ENCODE results near the gene CLCNKB. TPM values are rescaled to one million over a fixed set of nuclear protein-coding genes. Genes with fewer than 3 reads are reported as not detected.

CLCNKB gene
- total and polyA plus RNA-seq, 2 donors (not counting 3 experiments of a cell fraction or from before 2014, with no cell fraction given), result 0.18 TPM; not detected in 1

- Histone ChIP-seq H3K9ac (replicated peaks; ENCODE audit: extremely low read depth, insufficient read depth, low read length) (no peak overlapping the region), H3K27ac (ENCODE audit: insufficient read depth, low read depth, low read length) (no peak overlapping the region), H3K79me2 (ENCODE audit: control insufficient read depth, insufficient read depth, low read length) (no peaks in the 10 kb centered on the region), H3K4me1 (ENCODE audit: control insufficient read depth, extremely low read depth, insufficient read depth, low read length) (peaks cover 4% of the 10 kb centered on the region), H3K9me3 (replicated peaks; ENCODE audit: control insufficient read depth, insufficient read depth, low read length) (no peaks in the 10 kb centered on the region), H3K27me3 (ENCODE audit: control insufficient read depth in 2 of 2, insufficient read depth in 2 of 2, low read length in 2 of 2) (no peaks in the 10 kb centered on the region), H4K20me1 (replicated peaks; ENCODE audit: control insufficient read depth, extremely low read depth, insufficient read depth, low read length) (no peaks in the 10 kb centered on the region), H3K9me1 (replicated peaks; ENCODE audit: control insufficient read depth, extremely low read depth, insufficient read depth, low read length) (no peaks in the 10 kb centered on the region), H3K4me2 (ENCODE audit: insufficient read depth, low read length) (no peak overlapping the region), H3K36me3 (ENCODE audit: control insufficient read depth in 2 of 2, extremely low read depth in 1 of 2, insufficient read depth in 2 of 2, low read length in 2 of 2) (no peaks in the 10 kb centered on the region), H3K4me3 (replicated peaks in 1 of 3; ENCODE audit: insufficient read depth in 1 of 3, low read depth in 1 of 3, low read length in 3 of 3) (no peak overlapping the region), H2AFZ (ENCODE audit: low read depth, low read length) (no peak overlapping the region)
- no peak for DNase-seq (ENCODE audit: low read depth, low spot score)
- dilution Hi-C loops (cut with MboI; ENCODE audit: extremely low pct_ligation_motif_present, low sequenced_read_pairs), result no loop called here
- CTCF ChIA-PET, result no interaction called here
- POLR2A ChIA-PET, result no interaction called here
- intact Hi-C loops (cut with micrococcal nuclease), result no loop called here
- FAIRE-seq, result no peak
- TF ChIP-seq MYC (IDR thresholded peaks at IDR 0.05; ENCODE audit: low read depth, low read length) (no peak), FOS (IDR thresholded peaks at IDR 0.05; ENCODE audit: borderline replicate concordance, insufficient read depth, low read length) (no peak), POLR2AphosphoS5 (IDR thresholded peaks at IDR 0.05; ENCODE audit: insufficient read depth, low read depth, low read length) (no peak)
- BruUV-seq (replicated peaks), result no TSS peak
These were observed 26.5 kb upstream of the CLCNKB start for GRCh38 chr1:16017076-16017460.

DNA sequence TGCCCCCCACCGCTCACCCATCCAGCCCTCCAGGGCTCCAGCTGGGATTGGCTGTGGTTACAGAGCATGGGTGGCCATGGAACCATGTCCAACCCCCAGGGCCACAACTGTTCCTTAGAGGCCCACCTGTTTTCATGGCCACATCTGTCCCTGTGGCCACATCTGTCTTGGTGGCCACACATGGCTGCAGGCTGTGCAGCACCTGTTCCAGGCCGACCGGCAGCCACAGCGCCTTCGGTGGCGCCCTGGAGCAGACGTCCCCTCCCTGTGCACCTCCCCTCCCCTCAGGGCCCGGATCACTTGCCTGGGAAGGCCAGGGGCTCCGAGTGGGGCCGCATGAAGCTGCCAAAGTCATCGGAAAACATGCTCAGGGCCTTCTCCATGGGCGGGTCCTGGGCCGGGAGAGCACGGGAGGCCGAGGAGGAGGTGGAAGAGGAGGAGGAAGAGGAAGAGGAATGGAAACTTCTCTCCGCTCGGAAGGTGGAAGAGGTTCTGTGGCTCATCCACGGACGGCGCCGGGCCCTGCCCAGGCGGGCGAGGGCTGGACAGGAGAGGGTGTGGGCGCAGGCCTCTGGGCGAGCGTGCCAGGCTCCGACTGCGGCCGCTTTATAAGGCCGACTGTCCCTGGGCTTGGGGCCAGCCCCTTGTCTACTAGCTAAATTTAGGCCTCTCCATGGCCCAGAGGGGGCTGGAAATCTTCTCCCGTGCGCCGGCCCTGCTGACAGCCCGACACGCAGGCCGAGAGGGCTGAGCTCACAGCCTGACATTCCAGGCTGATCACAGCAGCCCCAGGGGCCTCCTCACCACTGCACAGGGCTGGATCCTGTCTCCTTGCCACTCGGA is 25.9 kb upstream of the CLCNKB start, which contains the start of gene HSPB7:
Gene HSPB7, minus strand, starts transcription at position 583 of the 843 bp plus-strand sequence. Its CDS starts 80 bp downstream, at position 503.
- TF ChIP-seq JUN (IDR thresholded peaks at IDR 0.05; ENCODE audit: borderline replicate concordance, insufficient read depth, insufficient read length, low read depth), result no peak
- no peak for TF ChIP-seq CTCF (IDR thresholded peaks at IDR 0.05; ENCODE audit: extremely low read depth in 1 of 2, insufficient read depth in 1 of 2, low read depth in 1 of 2, low read length in 2 of 2)
- no peak for TF ChIP-seq EZH2 (IDR thresholded peaks at IDR 0.05; ENCODE audit: borderline replicate concordance, low read depth, low read length, severe bottlenecking)
- no peak for TF ChIP-seq POLR2AphosphoS5 (IDR thresholded peaks at IDR 0.05; ENCODE audit: insufficient read depth, low read depth, low read length)
- no peak for TF ChIP-seq MYC (IDR thresholded peaks at IDR 0.05; ENCODE audit: low read depth, low read length)
- no peak for TF ChIP-seq FOS (IDR thresholded peaks at IDR 0.05; ENCODE audit: borderline replicate concordance, insufficient read depth, low read length)
- no peak for TF ChIP-seq POLR2A (IDR thresholded peaks at IDR 0.05; ENCODE audit: low read depth, low read length)
- TF ChIP-seq, protein P1, sequence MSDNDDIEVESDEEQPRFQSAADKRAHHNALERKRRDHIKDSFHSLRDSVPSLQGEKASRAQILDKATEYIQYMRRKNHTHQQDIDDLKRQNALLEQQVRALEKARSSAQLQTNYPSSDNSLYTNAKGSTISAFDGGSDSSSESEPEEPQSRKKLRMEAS (IDR thresholded peaks at IDR 0.05; ENCODE audit: insufficient read depth, insufficient read length), result no peak
- TF ChIP-seq GATA2 (IDR thresholded peaks at IDR 0.05; ENCODE audit: insufficient read depth, insufficient read length, low read depth, low read length), result no peak
- Histone ChIP-seq H3K79me2 (ENCODE audit: control insufficient read depth, insufficient read depth, low read length) (no peaks in the 10 kb centered on the region), H3K27ac (ENCODE audit: insufficient read depth, low read depth, low read length) (no peak within 1 kb of the TSS), H3K9me3 (replicated peaks; ENCODE audit: control insufficient read depth, insufficient read depth, low read length) (no peaks in the 10 kb centered on the region), H3K4me2 (ENCODE audit: insufficient read depth, low read length) (no peak within 1 kb of the TSS), H3K27me3 (ENCODE audit: control insufficient read depth in 2 of 2, insufficient read depth in 2 of 2, low read length in 2 of 2) (no peaks in the 10 kb centered on the region), H4K20me1 (replicated peaks; ENCODE audit: control insufficient read depth, extremely low read depth, insufficient read depth, low read length) (no peaks in the 10 kb centered on the region), H3K4me3 (replicated peaks in 1 of 3; ENCODE audit: insufficient read depth in 1 of 3, low read depth in 1 of 3, low read length in 3 of 3) (no peak within 1 kb of the TSS), H3K9me1 (replicated peaks; ENCODE audit: control insufficient read depth, extremely low read depth, insufficient read depth, low read length) (no peaks in the 10 kb centered on the region), H3K36me3 (ENCODE audit: control insufficient read depth in 2 of 2, extremely low read depth in 1 of 2, insufficient read depth in 2 of 2, low read length in 2 of 2) (no peaks in the 10 kb centered on the region), H2AFZ (ENCODE audit: low read depth, low read length) (no peak within 1 kb of the TSS), H3K9ac (replicated peaks; ENCODE audit: extremely low read depth, insufficient read depth, low read length) (no peak within 1 kb of the TSS), H3K4me1 (ENCODE audit: control insufficient read depth, extremely low read depth, insufficient read depth, low read length) (peaks cover under 1% of the 10 kb centered on the region)
- dilution Hi-C loops (cut with MboI; ENCODE audit: extremely low pct_ligation_motif_present, low sequenced_read_pairs), result no loop called here
- ChIA-PET CTCF (interaction anchor here (1.0 kb wide), 2 partner anchors 55 to 226 kb away, joined by 3 read pairs; partner anchors contain the start of gene FAM131C), POLR2A (no interaction called here)
- no TSS peak for BruUV-seq (replicated peaks)
- FAIRE-seq (no peak), DNase-seq (ENCODE audit: low read depth, low spot score) (no peak)
- intact Hi-C loops (cut with micrococcal nuclease), result no loop called here
